HG03064 (cell line): ENCODE results near the gene MORN1.
"Not testable (repeated sequence)": the region's sequence is repeated elsewhere in the genome, so short reads cannot be mapped to it uniquely, and the experiment has no call there.

ENCODE experiments used
- ATAC-seq: cut with Tn5 transposase; IDR thresholded peaks from one replicate; pipeline ENCODE4 v1.9.1; 2021; ENCODE audit warnings: low read depth; ENCODE audit not compliant: unreplicated experiment

MORN1 gene

DNA sequence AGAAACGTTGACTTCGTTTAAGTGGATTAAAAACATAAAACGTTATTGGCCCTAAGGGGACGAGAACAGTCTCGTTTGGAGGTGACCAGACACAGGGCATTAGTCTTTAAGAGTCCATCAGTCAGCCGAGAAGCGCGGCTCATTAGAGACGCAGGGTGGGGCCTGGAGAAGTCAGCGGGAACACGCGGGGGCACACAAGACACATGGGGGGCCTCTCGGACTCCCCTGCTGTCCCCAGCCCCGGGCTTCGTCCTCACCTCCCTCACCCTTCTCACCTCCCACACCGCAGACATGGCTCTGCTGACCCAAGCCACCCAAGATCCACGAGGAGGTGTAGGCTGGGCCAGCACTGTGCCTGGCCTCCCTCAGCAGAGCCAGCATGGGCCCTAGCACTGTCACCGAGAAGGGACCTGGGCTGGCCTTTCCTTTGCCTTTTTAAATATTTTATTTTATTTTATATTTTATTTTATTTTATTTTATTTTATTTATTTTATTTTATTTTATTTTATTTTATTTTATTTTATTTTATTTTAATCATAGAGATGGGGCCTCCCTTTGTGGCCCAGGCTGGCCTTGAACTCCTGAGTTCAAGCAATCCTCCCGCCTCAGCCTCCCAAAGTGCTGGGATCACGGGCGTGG, 48.9 kb downstream of the MORN1 start:
- no peak for ATAC-seq

DNA sequence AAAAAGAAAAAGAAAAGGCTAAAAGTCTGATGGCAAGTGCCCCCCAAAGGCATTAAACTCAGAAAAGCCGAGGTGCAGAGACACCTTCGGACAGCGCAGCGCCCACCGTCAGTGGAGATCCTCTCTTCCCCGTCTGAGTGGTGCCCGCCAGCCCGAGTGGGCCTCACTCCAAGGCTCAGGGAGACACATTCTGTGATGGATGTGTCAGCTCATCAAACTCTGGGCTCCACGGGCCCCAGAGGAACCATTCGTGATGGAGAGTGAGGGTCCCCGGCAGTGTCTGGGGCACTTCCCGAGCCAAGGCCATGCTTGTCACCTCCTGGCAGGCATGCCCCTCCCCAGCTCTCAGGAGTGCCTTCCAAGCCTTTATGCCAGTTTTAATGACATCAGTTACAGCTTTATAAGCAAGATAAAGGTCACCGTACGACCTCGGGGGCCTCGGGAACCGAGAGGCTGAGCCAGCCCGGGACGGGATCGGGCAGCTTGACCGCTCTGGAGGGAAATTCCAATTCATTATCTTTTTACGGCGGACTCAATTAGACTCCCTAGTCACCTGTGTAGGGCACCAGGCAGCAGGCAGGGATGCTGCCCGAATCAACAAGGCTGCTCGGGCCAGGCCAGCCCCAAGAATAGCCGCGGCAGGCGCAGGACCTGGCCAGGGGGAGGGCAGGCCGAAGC, 49.5 kb downstream of the MORN1 start:
- ATAC-seq = no peak

GRCh38 chr1:2340918-2341254, 50.5 kb downstream of the MORN1 start:
- ATAC-seq = no peak

DNA sequence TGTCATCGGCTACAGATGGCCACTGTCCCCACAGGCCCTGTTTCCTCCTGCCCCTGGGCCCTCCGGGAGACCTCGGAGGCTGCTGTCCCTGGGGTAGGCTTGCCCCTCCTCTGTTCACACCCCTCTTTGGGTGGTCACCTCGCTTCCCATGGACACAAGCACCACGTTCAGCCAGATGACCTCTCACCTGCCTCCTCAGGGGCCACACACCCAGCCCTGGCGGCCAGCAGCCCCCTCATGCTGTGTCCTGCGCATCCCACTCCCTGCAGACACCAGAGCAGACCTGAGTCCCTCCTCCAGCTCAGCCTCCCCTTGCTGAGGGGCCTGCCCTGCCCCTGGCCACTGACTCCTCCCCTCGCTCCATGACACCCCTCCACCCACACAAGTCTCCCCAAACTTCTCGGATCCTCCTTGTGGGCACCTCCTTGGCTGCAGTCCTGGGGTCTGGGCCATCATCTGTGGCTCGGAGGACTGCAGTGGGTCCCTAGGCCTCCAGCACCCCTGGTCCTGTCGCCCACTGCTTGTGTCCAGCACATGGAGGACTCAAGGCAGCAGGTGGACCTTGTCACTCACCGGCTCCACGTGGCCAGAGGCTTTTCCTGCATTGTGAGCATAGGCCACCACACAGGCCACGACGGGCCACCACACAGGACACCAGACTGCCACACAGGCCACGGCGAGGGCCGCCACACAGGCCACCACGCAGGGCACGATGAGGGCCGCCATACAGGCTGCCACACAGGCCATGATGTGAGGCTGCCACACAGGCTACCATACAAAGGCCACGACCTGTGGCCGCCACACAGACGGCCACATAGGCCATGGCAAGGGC, 51.1 kb downstream of the MORN1 start:
- ATAC-seq = no peak

DNA sequence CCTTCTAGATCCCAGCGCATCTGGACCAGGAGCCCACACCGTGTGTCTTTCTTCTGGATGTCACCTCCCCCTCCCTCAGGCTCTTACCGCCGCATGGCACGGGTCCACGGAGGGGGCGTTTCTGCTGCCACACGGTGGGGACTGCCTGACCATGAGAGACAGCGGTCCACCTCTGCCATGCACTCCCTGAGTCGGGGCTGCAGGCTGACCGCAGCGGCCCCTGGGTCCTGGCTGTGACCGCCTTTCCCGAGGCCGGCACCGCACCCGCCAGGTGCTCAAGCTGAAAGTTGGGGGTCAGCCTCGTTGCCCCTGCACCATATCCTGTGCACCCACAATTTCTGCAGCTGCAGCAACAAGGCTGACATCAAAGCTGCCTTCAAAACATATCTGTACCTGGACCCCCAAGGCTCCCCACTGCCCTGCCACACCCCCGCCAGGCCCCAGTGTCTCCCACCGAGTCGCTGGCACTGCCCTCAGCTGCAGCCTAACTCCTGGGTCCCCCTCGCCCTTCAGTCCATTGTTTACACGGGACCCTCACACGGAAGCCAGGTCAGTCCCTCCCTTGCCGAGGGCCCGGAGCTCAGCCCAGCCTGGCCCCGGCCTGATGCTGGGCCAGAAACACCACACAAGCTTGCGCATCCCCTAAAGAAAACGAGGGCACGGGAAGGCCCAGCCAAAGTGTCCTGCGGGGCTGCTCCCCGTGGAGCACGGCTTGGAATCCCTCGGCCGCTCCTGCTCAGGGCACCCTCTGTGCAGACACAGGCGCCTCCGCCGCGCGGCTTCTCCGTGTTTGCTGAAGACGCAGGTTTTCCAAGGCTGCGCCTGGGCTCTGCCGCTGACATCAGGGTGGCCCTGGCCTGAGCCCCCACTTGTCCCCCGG, 51.9 kb downstream of the MORN1 start:
- ATAC-seq = no peak

DNA sequence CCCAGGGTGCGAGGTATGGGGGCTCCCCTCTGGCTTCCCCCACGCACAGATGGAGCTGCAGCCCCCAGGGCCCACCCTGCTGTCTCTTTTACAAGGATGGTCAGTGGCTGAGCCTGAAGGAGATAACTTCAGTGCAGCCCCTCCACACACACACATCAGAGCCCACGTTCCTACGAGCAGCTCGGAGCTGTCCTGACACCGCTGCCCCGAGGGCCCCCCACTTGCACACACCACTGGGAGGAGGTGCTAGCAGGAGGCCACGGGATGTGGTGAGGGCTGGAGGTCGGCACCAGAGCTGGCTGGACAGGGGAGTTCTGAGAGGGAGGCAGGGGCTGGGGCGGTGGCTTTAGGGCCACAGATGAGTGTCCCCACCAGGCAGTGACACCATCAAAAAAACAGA, 53.9 kb downstream of the MORN1 start:
- no peak for ATAC-seq

DNA sequence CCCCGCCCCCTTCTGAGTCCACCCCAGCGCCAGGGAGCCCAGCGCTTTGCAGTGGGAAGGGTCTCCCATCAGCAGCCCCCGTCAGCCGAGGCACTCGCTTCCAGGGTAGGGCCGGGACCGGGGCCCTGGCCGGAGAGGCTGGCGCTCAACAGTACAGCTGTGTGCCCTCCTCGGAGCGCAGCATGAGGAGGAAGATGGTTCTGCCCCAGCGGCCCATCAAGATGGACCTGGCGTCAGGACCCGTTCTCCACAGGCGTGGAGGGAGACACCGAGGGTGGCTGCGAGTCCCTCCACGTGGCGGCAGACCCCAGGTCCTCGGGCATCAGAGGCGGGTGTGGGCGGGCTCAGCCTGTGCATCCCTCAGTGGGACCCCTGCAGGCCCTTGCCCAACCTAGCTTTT, 54.3 kb downstream of the MORN1 start:
- no peak for ATAC-seq

DNA sequence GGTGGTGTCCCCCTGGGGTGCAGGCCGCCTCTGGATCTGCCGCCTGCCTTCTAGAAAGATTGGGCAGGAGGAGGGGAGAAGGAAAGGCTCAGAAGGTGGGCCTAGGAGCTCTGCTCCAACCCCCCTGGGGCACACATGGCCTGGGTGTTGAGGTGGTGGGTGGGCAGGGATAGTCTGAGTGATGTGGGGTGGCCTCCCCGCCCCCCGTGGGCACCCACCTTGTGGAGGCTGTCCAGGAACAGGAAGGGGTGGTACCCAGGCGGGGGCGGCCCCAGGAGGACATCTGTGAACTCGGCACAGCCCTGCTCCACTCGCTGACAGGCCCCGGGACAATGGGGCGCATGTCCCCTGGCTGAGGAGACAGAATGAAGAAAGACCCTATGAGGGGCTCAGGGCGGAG, 54.9 kb downstream of the MORN1 start:
- no peak for ATAC-seq

- ATAC-seq = no peak
These were observed 55.5 kb downstream of the MORN1 start for GRCh38 chr1:2335721-2336455.

DNA sequence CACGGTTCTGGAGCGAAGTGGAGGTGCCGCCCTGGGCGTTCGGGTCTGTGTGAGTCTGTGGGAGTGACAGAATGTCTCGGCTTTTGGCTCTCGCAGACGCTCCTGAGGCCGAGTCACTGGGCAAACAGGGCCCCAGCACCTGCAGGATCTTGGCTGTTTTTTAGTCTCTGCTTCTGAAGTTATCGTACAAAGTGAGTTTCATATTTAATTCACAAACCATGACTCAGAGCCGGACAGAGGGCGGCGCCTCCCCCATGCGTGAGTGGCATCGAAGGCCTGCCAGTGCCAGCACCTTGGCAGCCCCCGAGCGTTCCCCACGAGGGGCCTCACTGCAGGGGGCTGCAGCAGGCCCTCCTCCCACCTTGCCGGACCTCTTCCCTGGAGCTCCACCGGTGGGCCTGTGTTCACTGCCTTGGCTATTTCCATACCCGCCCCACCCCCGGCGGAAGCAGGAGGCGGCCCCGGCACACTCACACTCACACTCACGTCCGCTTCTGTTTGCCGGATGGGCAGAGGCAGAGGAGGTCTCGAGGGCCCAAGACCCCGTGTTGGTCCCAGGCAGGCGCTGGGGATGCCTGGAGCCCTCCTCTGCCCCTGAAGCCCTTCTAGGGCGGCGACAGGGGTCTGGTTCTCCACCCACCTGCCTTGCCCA, 56.3 kb downstream of the MORN1 start:
- ATAC-seq = no peak

DNA sequence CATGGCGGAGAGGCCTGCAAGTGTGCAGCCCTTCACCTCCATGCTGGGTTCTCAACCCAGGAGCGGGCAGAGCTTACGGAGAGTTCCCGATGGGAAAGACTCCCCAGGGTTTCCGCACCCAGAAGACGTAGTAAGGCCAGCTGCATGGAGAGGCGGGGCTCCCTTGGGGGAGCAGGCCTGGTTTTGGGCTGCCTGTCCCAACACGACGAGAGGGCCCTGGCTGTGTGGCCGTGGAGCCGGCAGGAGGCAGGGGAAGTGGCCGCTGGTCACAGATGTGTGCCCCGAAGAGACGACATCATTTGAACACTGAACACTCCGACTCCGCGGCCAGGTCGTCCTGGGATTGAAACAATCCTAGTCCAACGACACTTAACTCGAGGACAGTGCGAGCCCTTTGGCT, 57.0 kb downstream of the MORN1 start:
- ATAC-seq = no peak

DNA sequence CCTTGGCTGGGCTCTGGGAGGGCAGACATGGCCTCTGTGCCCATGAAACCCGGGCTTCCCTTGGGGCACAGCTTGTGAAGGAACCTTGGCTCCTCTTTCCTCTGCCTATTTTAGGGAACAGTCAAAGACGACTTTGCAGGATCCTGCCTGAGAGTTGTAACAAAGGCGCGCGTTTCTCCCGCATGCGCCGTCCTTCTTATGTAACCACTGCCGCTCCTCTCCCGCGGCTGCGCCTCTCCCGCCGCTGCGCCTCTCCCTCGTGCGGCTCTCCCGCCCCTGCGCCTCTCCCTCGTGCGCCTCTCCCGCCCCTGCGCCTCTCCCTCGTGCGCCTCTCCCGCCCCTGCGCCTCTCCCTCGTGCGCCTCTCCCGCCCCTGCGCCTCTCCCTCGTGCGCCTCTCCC, 59.8 kb downstream of the MORN1 start:
- not testable (repeated sequence) for ATAC-seq

GRCh38 chr1:2331200-2331544, 60.2 kb downstream of the MORN1 start:
- no peak for ATAC-seq

GRCh38 chr1:2330519-2331199, 60.7 kb downstream of the MORN1 start:
- ATAC-seq = no peak

DNA sequence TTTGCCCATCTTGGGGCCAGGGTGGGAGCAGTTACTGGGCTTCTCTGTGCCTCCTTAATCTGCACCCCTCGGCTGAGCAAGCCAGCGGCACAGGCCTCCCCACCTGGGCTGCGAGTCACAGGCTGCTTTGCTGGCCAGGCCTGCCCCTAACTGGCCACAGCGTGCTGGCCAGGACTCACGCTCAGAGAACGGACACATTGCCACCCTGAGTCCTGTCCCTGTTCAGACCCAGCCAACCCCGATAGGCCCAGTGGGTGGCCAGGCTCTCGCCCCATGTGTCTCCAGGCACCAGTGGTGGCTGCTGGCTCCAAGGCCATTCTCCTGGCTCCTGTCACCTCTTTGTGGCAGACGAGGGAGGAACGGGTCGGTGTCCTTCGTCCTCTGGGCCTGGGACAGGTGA, 61.3 kb downstream of the MORN1 start:
- ATAC-seq = no peak

DNA sequence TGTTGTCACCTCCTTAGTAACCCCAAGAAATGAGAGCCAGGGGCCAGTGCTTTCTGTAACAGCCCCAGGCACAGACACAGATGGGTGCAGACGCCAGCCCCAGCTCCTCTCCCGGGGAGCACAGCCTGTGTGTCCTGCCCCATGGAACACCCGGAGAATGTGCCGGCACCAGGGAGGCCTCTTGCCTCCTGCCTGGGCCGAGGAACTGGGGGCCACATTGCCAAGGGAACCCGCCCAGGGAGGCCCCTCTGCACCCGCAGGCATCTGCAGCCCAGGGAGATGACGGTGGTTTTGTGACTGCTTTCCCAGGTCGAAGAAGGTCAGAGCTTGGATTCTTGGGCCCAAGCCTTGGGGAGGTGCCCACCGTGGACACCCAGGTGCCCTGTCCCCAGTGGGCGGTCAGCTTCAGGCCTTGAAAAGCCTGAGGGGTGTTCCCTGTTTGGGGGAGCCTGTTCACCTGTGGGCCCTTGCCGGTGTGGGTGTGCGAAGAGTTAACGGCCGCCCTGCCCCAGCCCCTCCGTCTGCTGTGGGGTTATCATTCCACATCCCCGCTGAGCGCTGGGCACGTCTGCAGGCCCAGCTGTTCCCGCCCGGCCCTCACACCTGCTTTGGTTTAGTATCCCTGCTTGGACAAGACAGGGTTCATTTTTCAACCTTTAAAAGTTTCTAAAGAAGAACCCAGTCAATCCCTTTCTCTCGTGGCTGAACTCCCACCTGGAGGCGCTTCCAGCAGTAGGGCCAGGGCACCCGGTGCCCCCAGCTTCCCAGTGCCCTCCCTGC, 62.5 kb downstream of the MORN1 start:
- ATAC-seq = no peak

DNA sequence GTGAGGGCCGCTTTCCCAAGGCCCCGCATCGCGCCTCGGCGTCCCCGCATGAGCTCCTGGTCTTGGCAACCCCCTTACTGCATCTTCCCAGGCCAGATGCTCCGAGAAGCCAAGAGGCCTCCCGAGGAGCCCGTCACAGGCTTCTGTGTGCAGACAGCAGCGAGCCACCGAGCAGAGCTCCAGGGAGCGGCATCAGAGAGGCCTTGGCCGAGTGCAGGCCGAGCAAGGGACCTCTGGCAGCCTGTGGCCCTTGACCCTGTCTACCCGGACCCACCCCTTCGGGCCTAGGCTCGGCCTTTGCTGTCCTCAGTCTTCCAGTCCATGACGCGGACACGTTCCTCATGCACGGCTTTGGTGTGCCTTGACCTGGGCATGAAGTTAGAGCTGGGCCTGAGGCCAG, 63.5 kb downstream of the MORN1 start:
- no peak for ATAC-seq

GRCh38 chr1:2327162-2327561, 64.2 kb downstream of the MORN1 start:
- not testable (repeated sequence) for ATAC-seq
